Caco-2 (cell line): ENCODE data around the gene ZFP36L2. TPM values are rescaled to one million over a fixed set of nuclear protein-coding genes. Genes with fewer than 3 reads are reported as not detected.

Source experiments
- BruUV-seq: library from RNA; stranded (reverse); fragments of 400-500 nt; replicated peaks from 2 replicates; lab custom pipeline; 2021; lab: Mats Ljungman, UMichigan
- CTCF ChIA-PET: fragments of 300-600 bp; sonication (Branson Sonifier 250); formaldehyde crosslinking; loops from one replicate; lab custom pipeline; 2022; ENCODE audit warnings: antibody characterized with exemption; lab: Charles Lee
- POLR2A ChIA-PET: fragments of 300-600 bp; sonication (Branson Sonifier 250); formaldehyde crosslinking; loops from one replicate; lab custom pipeline; 2022; ENCODE audit warnings: antibody characterized with exemption; lab: Charles Lee
- DNase-seq, 2 experiments: peaks; one replicate each; pipeline versions ENCODE4 v3.0.0 to v3.0.0-alpha.2; 2020 to 2022
- H3K27me3 ChIP-seq: replicated peaks from 2 replicates; pipeline ENCODE4 v1.6.0; 2011; ENCODE audit warnings: low read length; ENCODE audit not compliant: control insufficient read depth, insufficient read depth
- H3K36me3 ChIP-seq: 2 replicates; pipeline ENCODE4 v1.5.1; 2011; ENCODE audit warnings: low read length; ENCODE audit not compliant: control insufficient read depth, insufficient read depth
- H3K4me1 ChIP-seq: fragments of 250-450 bp; sonication (Bioruptor Pico); 2 replicates; pipeline ENCODE4 v1.5.1; 2020; ENCODE audit warnings: mild to moderate bottlenecking
- H3K4me3 ChIP-seq: 2 replicates; pipeline ENCODE4 v1.5.1; 2011; ENCODE audit warnings: low read depth, mild to moderate bottlenecking, control low read depth, low read length
- H3K9me3 ChIP-seq: fragments of 250-450 bp; sonication (Bioruptor Pico); 2 replicates; pipeline ENCODE4 v1.5.1; 2020; ENCODE audit warnings: mild to moderate bottlenecking, moderate library complexity
- H3K27ac Mint-ChIP-seq: one replicate; pipeline ENCODE4 v1.8.0; 2022; ENCODE audit warnings: mixed read lengths; ENCODE audit not compliant: unreplicated experiment
- H3K27me3 Mint-ChIP-seq: one replicate; pipeline ENCODE4 v1.8.0; 2022; ENCODE audit warnings: mixed read lengths; ENCODE audit not compliant: insufficient read depth, unreplicated experiment
- H3K36me3 Mint-ChIP-seq: one replicate; pipeline ENCODE4 v1.8.0; 2022; ENCODE audit warnings: mild to moderate bottlenecking, mixed read lengths; ENCODE audit not compliant: insufficient read depth, unreplicated experiment
- H3K4me1 Mint-ChIP-seq: one replicate; pipeline ENCODE4 v1.8.0; 2022; ENCODE audit warnings: low read depth, mixed read lengths; ENCODE audit not compliant: unreplicated experiment
- H3K4me3 Mint-ChIP-seq: one replicate; pipeline ENCODE4 v1.8.0; 2022; ENCODE audit warnings: mild to moderate bottlenecking, moderate library complexity, mixed read lengths; ENCODE audit not compliant: unreplicated experiment
- H3K9me3 Mint-ChIP-seq: one replicate; pipeline ENCODE4 v1.8.0; 2022; ENCODE audit warnings: mixed read lengths; ENCODE audit not compliant: unreplicated experiment
- intact Hi-C: fragments of 100-400 bp; cut with micrococcal nuclease; formaldehyde crosslinking; loops from one replicate; pipeline ENCODE4 v1.10.0; 2022; ENCODE audit not compliant: unreplicated experiment
- total RNA-seq: library from RNA; stranded (reverse); gene quantifications from 2 replicates; pipeline ENCODE4 v1.2.3, GENCODE V29; 2022
- TF ChIP-seq, protein P1 (sequence below), 2 experiments: fragments of 200-600 bp in 1 of 2; IDR thresholded peaks; 1 replicate in 1 of 2; 2 replicates in 1 of 2; pipeline versions ENCODE4 v1.5.1 to v1.8.0; 2011 to 2022; ENCODE audit warnings: antibody characterized with exemption in 1 of 2, control low read depth in 1 of 2, inconsistent platforms in 1 of 2, low read depth in 1 of 2, low read length in 1 of 2, mild to moderate bottlenecking in 1 of 2, moderate library complexity in 1 of 2; ENCODE audit not compliant: insufficient read depth in 1 of 2, severe bottlenecking in 1 of 2, unreplicated experiment in 1 of 2

Gene ZFP36L2
- total RNA-seq, 1 experiment from 2014 or later: 225 TPM

DNA sequence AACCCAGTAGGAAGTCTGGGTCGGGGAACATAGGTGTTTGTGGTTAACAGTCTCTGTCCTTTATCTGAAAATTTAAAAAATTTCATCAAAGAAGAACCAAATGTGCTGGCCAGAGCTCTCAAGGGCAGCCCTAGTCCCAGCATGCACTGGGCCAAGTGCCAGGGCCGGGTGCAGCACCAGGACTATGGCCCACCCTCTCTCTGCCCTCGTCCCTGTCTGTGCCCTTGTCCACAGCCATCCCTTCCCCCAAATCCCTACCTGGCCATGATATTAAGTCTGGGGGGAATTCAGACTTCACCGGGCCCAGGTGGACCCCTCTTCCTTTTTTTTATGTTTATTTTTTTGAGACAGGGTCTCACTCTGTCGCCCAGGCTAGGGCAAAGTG is 14.4 kb upstream of the ZFP36L2 start:
- CTCF ChIA-PET: no interaction called here
- intact Hi-C loops: no loop called here
- H3K9me3 ChIP-seq: no peaks in the 10 kb centered on the region
- H3K4me3 Mint-ChIP-seq: no peak overlapping the region
- H3K27me3 Mint-ChIP-seq: no peaks in the 10 kb centered on the region
- peaks cover 6% of the 10 kb centered on the region for H3K4me1 Mint-ChIP-seq
- peaks cover 2% of the 10 kb centered on the region for H3K36me3 Mint-ChIP-seq
- H3K27me3 ChIP-seq: no peaks in the 10 kb centered on the region
- H3K4me3 ChIP-seq: no peak overlapping the region
- TF ChIP-seq, protein P1, sequence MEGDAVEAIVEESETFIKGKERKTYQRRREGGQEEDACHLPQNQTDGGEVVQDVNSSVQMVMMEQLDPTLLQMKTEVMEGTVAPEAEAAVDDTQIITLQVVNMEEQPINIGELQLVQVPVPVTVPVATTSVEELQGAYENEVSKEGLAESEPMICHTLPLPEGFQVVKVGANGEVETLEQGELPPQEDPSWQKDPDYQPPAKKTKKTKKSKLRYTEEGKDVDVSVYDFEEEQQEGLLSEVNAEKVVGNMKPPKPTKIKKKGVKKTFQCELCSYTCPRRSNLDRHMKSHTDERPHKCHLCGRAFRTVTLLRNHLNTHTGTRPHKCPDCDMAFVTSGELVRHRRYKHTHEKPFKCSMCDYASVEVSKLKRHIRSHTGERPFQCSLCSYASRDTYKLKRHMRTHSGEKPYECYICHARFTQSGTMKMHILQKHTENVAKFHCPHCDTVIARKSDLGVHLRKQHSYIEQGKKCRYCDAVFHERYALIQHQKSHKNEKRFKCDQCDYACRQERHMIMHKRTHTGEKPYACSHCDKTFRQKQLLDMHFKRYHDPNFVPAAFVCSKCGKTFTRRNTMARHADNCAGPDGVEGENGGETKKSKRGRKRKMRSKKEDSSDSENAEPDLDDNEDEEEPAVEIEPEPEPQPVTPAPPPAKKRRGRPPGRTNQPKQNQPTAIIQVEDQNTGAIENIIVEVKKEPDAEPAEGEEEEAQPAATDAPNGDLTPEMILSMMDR (IDR thresholded peaks at IDR 0.05; ENCODE audit: insufficient read depth in 1 of 2, low read depth in 1 of 2, low read length in 1 of 2, severe bottlenecking in 1 of 2, unreplicated experiment in 1 of 2): no peak
- H3K27ac Mint-ChIP-seq: no peak overlapping the region
- BruUV-seq: no TSS peak
- no peaks in the 10 kb centered on the region for H3K4me1 ChIP-seq
- POLR2A ChIA-PET: no interaction called here
- H3K9me3 Mint-ChIP-seq: no peaks in the 10 kb centered on the region
- DNase-seq: no peak
- peaks cover 2% of the 10 kb centered on the region for H3K36me3 ChIP-seq

DNA sequence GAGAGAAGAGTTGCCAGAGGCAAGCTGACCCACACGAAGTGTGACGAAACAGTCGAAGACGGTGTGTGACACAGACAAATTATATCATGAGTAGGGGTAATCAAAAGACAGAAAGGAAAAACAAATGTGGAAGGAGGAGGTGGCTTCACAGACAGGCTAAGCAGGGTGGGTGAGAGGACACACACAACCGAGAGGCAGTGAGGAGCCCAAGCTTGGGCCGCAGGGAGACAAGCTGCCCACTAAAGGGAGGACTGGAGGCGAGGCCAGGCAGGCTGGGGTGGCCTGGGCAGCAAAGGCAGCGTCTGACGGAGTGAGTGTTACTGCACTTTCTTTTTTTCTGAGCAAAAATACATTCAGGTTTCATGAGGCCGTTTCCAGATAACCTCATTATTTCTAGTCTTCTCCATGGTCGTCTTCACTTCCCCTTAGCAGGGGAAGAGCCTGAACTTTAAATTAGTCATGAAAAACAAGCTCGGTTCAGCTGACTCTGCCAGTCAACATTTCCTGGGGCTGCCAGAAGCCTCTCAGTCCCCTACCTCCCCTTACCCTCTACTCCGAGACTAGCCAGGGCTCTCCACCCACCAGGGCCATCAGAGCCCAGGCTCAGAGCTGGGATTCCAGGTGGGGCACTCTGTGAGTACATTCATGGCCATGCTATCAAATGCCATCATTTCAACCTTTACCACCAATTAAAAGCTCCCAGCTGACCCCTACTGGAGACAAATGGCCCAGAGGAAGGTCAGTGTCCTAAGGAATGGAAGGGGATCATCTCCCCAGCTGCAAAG is 13.8 kb upstream of the ZFP36L2 start:
- intact Hi-C loops: no loop called here
- Mint-ChIP-seq H3K4me3 (no peak overlapping the region), H3K36me3 (peaks cover 6% of the 10 kb centered on the region), H3K9me3 (no peaks in the 10 kb centered on the region), H3K27ac (no peak overlapping the region), H3K4me1 (peaks cover 6% of the 10 kb centered on the region), H3K27me3 (no peaks in the 10 kb centered on the region)
- ChIA-PET CTCF (interaction anchor here (0.6 kb wide), 1 partner anchor 409 kb away, joined by 3 read pairs; no protein-coding TSS in a partner anchor), POLR2A (no interaction called here)
- Histone ChIP-seq H3K4me3 (no peak overlapping the region), H3K4me1 (no peaks in the 10 kb centered on the region), H3K27me3 (no peaks in the 10 kb centered on the region), H3K9me3 (no peaks in the 10 kb centered on the region), H3K36me3 (peaks cover 2% of the 10 kb centered on the region)
- no TSS peak for BruUV-seq
- no peak for DNase-seq
- TF ChIP-seq, protein P1 (IDR thresholded peaks at IDR 0.05; ENCODE audit: insufficient read depth in 1 of 2, low read depth in 1 of 2, low read length in 1 of 2, severe bottlenecking in 1 of 2, unreplicated experiment in 1 of 2): no peak

DNA sequence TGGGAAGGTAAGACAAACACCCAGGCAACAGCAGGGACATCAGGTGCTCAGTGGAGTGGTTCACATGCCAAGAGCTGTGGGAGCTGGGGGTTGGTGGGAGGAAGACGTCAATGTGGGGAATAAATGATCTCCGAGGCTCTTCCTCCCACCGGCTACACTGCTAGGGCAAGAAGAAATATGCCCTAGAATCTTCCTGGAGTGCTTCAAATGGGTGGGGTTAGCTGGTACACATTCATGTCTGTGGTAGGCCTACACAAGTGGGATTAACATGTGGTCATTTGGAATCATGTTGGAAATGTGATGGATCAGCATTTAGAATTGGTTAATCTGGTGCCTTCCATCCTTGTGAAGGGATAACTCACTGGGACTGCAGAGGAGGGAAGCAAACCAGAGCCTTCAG is 12.4 kb upstream of the ZFP36L2 start:
- no peak overlapping the region for H3K4me3 Mint-ChIP-seq
- DNase-seq: no peak
- ChIA-PET CTCF (no interaction called here), POLR2A (no interaction called here)
- H3K27ac Mint-ChIP-seq: no peak overlapping the region
- H3K36me3 Mint-ChIP-seq: peaks cover 6% of the 10 kb centered on the region
- H3K9me3 Mint-ChIP-seq: no peaks in the 10 kb centered on the region
- Histone ChIP-seq H3K4me1 (no peaks in the 10 kb centered on the region), H3K4me3 (no peak overlapping the region), H3K36me3 (no peaks in the 10 kb centered on the region; the same call in 1 of the 2 replicates), H3K9me3 (no peaks in the 10 kb centered on the region), H3K27me3 (no peaks in the 10 kb centered on the region)
- H3K4me1 Mint-ChIP-seq: no peaks in the 10 kb centered on the region
- TF ChIP-seq, protein P1 (IDR thresholded peaks at IDR 0.05; ENCODE audit: insufficient read depth in 1 of 2, low read depth in 1 of 2, low read length in 1 of 2, severe bottlenecking in 1 of 2, unreplicated experiment in 1 of 2): no peak
- intact Hi-C loops: no loop called here
- no peaks in the 10 kb centered on the region for H3K27me3 Mint-ChIP-seq
- BruUV-seq: no TSS peak
